ENCODE measurements around the gene STARD9. TPM values are rescaled to one million over a fixed set of nuclear protein-coding genes. Genes with fewer than 3 reads are reported as not detected.

The STARD9 gene
- total RNA-seq, 6 experiments from 2014 or later = 1.9 to 2.8 (median 2.3) TPM

DNA sequence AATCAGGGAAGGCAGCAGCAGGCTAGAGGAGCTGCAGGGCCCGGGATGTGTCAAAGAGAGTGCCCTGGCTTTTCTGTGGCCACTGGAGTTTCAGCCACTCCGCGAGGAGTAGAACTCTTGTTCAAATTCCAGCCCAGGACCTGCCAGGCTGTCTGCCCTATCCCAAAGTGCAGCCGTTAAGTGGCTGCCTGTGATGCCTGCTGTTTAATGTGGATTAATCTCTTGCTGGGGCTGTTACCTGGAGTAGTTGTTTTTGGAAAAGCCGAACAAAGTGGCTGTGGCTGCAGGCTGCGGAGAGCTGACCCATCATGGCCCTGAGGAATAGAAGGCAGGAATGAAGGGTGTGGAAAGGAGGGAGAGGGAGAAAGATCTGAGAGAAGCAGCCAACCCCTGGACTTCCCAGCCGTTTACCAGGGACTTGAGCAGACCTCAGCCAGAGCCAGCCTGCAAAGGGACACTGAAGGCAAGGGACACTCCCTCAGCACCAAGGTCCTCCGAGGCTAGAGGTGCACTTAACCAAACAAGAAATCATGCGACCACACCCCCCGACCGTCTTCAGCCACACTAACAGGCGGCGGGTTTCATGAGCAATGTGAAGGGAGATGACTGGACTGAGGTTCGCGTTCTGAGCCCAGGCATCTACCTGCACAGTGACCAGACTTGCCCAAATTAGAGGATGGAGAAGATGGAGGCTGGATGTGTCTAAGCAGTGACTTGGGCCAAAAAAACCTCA is 156.9 kb downstream of the STARD9 start:
- Mint-ChIP-seq H3K27ac (peak overlapping the region; percentile 31; the same call in 1 of the 2 replicates), H3K36me3 (ENCODE audit: low read depth) (peaks cover 20% of the 10 kb centered on the region; the same call in 1 of the 2 replicates), H3K4me1 (ENCODE audit: low read depth) (peaks cover 18% of the 10 kb centered on the region), H3K4me3 (no peak overlapping the region), H3K9me3 (no peaks in the 10 kb centered on the region), H3K27me3 (ENCODE audit: insufficient read depth) (peaks cover 2% of the 10 kb centered on the region)
- no peak for DNase-seq
- TF ChIP-seq, protein P1, sequence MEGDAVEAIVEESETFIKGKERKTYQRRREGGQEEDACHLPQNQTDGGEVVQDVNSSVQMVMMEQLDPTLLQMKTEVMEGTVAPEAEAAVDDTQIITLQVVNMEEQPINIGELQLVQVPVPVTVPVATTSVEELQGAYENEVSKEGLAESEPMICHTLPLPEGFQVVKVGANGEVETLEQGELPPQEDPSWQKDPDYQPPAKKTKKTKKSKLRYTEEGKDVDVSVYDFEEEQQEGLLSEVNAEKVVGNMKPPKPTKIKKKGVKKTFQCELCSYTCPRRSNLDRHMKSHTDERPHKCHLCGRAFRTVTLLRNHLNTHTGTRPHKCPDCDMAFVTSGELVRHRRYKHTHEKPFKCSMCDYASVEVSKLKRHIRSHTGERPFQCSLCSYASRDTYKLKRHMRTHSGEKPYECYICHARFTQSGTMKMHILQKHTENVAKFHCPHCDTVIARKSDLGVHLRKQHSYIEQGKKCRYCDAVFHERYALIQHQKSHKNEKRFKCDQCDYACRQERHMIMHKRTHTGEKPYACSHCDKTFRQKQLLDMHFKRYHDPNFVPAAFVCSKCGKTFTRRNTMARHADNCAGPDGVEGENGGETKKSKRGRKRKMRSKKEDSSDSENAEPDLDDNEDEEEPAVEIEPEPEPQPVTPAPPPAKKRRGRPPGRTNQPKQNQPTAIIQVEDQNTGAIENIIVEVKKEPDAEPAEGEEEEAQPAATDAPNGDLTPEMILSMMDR (IDR thresholded peaks at IDR 0.05) = no peak

DNA sequence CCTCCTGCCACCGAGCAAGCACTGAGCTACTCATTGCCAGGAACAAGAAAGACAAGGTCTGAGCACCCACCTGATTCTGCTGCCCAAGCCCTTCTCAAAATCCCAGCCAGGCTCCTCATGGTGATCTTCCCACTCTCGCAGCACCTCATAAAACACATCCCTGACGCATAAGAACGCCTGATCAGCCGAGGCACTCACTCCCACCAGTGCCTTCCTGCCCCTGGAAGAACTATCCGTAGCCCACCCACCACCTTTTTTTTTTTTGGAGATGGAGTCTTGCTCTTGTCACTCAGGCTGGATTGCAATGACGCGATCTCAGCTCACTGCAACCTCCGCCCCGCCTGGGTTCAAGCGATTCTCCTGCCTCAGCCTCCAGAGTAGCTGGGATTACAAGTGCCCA is 157.6 kb downstream of the STARD9 start:
- no peaks in the 10 kb centered on the region for H3K9me3 Mint-ChIP-seq
- DNase-seq = no peak

DNA sequence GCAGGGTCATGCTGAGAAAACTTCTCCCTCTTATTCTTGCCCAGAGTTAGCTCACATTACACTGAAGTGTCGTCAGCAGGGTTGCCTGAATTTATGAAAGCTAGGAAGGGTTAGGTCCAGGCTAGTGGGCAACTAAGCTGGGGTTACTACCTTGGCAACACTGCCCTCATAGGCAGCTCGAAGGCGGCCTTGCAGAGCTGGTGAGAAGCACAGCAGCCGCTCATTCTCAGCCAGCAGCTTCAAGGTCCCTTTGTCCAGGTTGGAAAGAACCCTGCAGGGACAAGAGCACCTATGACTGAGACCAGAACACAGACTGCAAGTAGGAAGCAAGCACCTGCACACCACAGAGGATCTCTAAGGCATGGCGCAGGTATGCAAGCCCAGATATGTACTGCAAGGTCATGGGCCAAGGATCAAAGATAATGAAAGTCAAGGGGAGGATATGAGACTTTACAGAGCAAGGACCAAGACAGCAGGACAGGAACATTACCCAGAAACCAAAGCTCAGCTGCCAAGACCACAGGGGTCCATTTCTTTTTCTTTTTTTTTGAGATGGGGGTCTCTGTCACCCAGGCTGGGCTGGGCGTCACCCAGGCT is 158.8 kb downstream of the STARD9 start:
- no peak for DNase-seq
- Mint-ChIP-seq H3K4me1 (ENCODE audit: low read depth) (peaks cover 24% of the 10 kb centered on the region), H3K4me3 (peak overlapping the region; percentile 17; the same call in 1 of the 2 replicates), H3K27ac (no peak overlapping the region), H3K27me3 (ENCODE audit: insufficient read depth) (peaks cover 2% of the 10 kb centered on the region), H3K9me3 (no peaks in the 10 kb centered on the region), H3K36me3 (ENCODE audit: low read depth) (peaks cover 20% of the 10 kb centered on the region; the same call in 1 of the 2 replicates)
- TF ChIP-seq, protein P1 (IDR thresholded peaks at IDR 0.05) = no peak

More for the DNA sequence above, 157.6 kb downstream of the STARD9 start:
- Mint-ChIP-seq H3K27me3 (ENCODE audit: insufficient read depth) (peaks cover 2% of the 10 kb centered on the region), H3K4me3 (no peak overlapping the region; the same call in 1 of the 2 replicates), H3K36me3 (ENCODE audit: low read depth) (peaks cover 20% of the 10 kb centered on the region; the same call in 1 of the 2 replicates), H3K4me1 (ENCODE audit: low read depth) (peaks cover 24% of the 10 kb centered on the region), H3K27ac (no peak overlapping the region)
- TF ChIP-seq, protein P1 (IDR thresholded peaks at IDR 0.05) = no peak

DNA sequence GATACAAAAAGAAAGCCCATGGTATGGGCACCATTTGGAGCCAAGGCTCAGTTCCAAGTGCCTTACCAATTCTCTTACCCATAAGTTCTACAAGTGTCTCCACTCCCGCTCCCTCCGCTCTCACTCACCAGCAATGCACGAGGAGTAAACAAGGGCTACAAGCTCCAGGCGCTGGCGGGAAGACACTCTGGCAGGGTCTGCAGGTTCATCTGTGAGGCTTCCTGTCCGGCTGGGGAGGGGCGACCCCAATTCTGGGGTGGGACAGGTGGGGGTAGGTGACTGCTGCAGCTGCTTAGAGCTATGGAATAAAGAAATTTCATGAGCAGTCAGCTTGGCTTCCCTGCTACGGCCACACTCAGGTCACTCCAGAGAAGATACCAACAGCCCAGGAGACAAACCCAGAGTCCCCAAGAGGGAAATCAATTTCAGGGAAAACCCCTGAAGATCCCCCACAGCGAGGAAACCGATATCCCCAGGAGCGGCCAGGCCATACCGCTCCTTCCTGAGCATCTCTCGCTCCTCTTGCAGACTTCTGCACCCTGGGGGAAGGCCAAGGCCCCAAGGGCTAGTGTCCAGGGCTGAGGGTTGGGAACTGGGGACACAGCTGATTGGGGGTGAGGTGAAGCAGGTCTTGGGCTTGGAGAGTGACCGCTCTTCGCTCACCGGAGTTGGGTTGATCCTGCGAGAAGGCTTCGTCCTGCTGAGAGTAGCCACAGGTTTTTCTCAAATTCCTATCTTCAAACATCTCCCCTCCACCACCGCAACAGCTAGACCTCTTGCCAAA is 160.2 kb downstream of the STARD9 start:
- TF ChIP-seq, protein P1 (IDR thresholded peaks at IDR 0.05) = no peak
- DNase-seq = no peak
- no peaks in the 10 kb centered on the region for H3K9me3 Mint-ChIP-seq
- H3K4me1 Mint-ChIP-seq (ENCODE audit: low read depth) = peaks cover 24% of the 10 kb centered on the region
- H3K4me3 Mint-ChIP-seq = peak overlapping the region; percentile 93
- peak overlapping the region; percentile 67; the same call in 1 of the 2 replicates for H3K27ac Mint-ChIP-seq
- peaks cover 20% of the 10 kb centered on the region; the same call in 1 of the 2 replicates for H3K36me3 Mint-ChIP-seq (ENCODE audit: low read depth)
- peaks cover 2% of the 10 kb centered on the region; the same call in 1 of the 2 replicates for H3K27me3 Mint-ChIP-seq (ENCODE audit: insufficient read depth)

DNA sequence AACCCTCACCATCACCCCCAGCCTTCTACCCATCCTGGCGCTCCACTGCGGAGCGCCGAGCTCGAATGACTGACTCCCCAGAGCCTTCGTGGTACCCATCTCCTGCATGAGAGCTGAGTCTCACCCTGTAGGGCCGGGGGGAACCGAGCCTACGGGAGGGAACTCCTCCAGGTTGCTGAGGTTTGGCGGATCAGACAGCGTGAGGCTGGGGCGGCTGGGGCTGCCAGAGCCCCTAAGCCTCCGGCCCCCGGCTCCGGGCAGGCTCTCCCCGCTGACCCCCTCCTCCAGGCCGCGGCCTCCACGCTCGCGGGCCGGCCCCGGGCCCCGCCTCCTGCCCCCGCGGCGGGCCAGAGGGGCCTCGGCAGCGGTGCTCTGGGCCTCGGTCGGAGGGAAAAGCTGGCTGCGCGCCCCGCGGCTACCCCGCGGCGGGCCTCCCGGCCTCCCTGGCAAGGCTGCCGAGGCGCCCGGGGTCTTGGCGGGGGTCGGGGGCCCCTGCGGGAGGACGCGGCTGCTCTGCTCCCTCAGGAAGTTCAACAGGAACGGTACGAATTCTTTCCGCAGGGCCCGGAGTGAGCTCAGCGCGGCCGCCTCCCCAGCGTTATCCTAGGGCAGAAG is 160.9 kb downstream of the STARD9 start:
- Mint-ChIP-seq H3K27me3 (ENCODE audit: insufficient read depth) (peaks cover 2% of the 10 kb centered on the region; the same call in 1 of the 2 replicates), H3K4me3 (peak overlapping the region; percentile 93), H3K9me3 (no peaks in the 10 kb centered on the region), H3K36me3 (ENCODE audit: low read depth) (peaks cover 16% of the 10 kb centered on the region; the same call in 1 of the 2 replicates), H3K4me1 (ENCODE audit: low read depth) (peaks cover 24% of the 10 kb centered on the region), H3K27ac (peak overlapping the region; percentile 67; the same call in 1 of the 2 replicates)
- TF ChIP-seq, protein P1 (IDR thresholded peaks at IDR 0.05) = no peak
- DNase-seq = no peak
